Stimulated activated CD4-positive, alpha-beta T cell treated with anti-CD3 and anti-CD28 coated beads, Interleukin-2, amount 100 ng/mL, for 48 hours (primary cell): Measurements from ENCODE around the gene A4GALT.
"Not testable (repeated sequence)": the region's sequence is repeated elsewhere in the genome, so short reads cannot be mapped to it uniquely, and the experiment has no call there.

Experiments used
- DNase-seq, 2 donors: peaks; one replicate each; pipeline ENCODE4 v3.0.0-alpha.2; 2020

The A4GALT gene

GRCh38 chr22:42740320-42740719, 19.6 kb upstream of the A4GALT start:
- not testable (repeated sequence) for DNase-seq

GRCh38 chr22:42734406-42734805, 13.7 kb upstream of the A4GALT start:
- DNase-seq: no peak

GRCh38 chr22:42733394-42733793, 12.7 kb upstream of the A4GALT start:
- DNase-seq: not testable (repeated sequence)

GRCh38 chr22:42732081-42732480, 11.4 kb upstream of the A4GALT start:
- no peak for DNase-seq

GRCh38 chr22:42726811-42727210, 6.1 kb upstream of the A4GALT start:
- no peak for DNase-seq

GRCh38 chr22:42725606-42726355, 5.1 kb upstream of the A4GALT start:
- no peak for DNase-seq

- no peak for DNase-seq
Measured at GRCh38 chr22:42724062-42724461, 3.4 kb upstream of the A4GALT start.

GRCh38 chr22:42721045-42721434, 370 bp upstream of the A4GALT start:
- no peak for DNase-seq

GRCh38 chr22:42719656-42720262, 911 bp downstream of the A4GALT start:
- DNase-seq: no peak

GRCh38 chr22:42719133-42719532, 1.5 kb downstream of the A4GALT start:
- DNase-seq: no peak

GRCh38 chr22:42717197-42717928, 3.3 kb downstream of the A4GALT start:
- DNase-seq: no peak

- DNase-seq: no peak
Measured at GRCh38 chr22:42716649-42717127, 4.0 kb downstream of the A4GALT start.

- no peak for DNase-seq
Measured at GRCh38 chr22:42716221-42716620, 4.4 kb downstream of the A4GALT start.

- DNase-seq: no peak
Measured at GRCh38 chr22:42714768-42715390, 5.8 kb downstream of the A4GALT start.

- DNase-seq: no peak
Measured at GRCh38 chr22:42714308-42714707, 6.4 kb downstream of the A4GALT start.

GRCh38 chr22:42711895-42712837, 8.5 kb downstream of the A4GALT start:
- no peak for DNase-seq

GRCh38 chr22:42711281-42711731, 9.4 kb downstream of the A4GALT start:
- DNase-seq: no peak

- DNase-seq: no peak
Measured at GRCh38 chr22:42708417-42708816, 12.3 kb downstream of the A4GALT start.

- no peak for DNase-seq
Measured at GRCh38 chr22:42707496-42707895, 13.2 kb downstream of the A4GALT start.

GRCh38 chr22:42704896-42705295, 15.8 kb downstream of the A4GALT start:
- no peak for DNase-seq

- no peak for DNase-seq
Measured at GRCh38 chr22:42702675-42703074, 18.0 kb downstream of the A4GALT start.

GRCh38 chr22:42701694-42702093, 19.0 kb downstream of the A4GALT start:
- DNase-seq: no peak
